Retinal pigment epithelial cell (primary cell): ENCODE measurements around the gene TAPBP.

ENCODE experiments used
- DNase-seq: peaks from one replicate; pipeline ENCODE4 v3.0.0-alpha.2; 2010; ENCODE audit warnings: low read depth
- H3K4me3 ChIP-seq: 2 replicates; pipeline ENCODE4 v1.5.1; 2011; ENCODE audit warnings: mild to moderate bottlenecking, low read length, control low read depth, moderate library complexity
- TF ChIP-seq, protein P1 (sequence below): conservative IDR thresholded peaks from 2 replicates; pipeline ENCODE4 v1.5.1; 2011; ENCODE audit warnings: low read depth, low read length, control low read depth, inconsistent platforms

TAPBP gene

DNA sequence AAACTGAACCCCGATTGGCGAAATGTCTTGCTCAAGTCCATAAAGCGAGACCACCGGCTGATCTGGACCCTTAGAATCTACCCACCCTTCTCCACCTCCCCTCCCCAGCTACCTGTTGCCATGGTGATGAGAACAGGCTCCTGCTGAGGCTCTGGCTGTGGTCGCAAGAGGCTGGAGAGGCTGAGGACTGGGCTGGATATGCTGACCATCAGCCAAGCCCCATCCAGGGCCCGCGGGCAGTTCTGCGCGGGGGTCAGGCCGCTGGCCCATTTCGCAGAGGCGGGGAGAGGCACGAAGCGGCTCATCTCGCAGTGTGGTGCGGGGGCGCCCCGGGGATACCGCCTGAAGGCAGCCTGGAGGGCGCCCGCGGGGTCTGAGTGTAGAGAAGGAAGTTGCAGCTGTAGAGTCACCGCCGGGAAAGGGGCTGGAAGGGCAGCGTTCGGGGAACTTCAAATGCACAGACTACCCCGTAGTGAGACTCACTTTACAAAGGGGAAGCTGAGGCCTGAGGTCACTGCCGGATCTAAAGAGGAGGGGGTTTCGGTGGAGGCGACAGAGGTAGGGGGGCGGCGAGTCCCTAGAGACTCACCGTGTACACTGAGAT is 671 bp downstream of the TAPBP start:
- H3K4me3 ChIP-seq = peak overlapping the region; percentile 91
- DNase-seq = no peak
- TF ChIP-seq, protein P1, sequence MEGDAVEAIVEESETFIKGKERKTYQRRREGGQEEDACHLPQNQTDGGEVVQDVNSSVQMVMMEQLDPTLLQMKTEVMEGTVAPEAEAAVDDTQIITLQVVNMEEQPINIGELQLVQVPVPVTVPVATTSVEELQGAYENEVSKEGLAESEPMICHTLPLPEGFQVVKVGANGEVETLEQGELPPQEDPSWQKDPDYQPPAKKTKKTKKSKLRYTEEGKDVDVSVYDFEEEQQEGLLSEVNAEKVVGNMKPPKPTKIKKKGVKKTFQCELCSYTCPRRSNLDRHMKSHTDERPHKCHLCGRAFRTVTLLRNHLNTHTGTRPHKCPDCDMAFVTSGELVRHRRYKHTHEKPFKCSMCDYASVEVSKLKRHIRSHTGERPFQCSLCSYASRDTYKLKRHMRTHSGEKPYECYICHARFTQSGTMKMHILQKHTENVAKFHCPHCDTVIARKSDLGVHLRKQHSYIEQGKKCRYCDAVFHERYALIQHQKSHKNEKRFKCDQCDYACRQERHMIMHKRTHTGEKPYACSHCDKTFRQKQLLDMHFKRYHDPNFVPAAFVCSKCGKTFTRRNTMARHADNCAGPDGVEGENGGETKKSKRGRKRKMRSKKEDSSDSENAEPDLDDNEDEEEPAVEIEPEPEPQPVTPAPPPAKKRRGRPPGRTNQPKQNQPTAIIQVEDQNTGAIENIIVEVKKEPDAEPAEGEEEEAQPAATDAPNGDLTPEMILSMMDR = no peak

DNA sequence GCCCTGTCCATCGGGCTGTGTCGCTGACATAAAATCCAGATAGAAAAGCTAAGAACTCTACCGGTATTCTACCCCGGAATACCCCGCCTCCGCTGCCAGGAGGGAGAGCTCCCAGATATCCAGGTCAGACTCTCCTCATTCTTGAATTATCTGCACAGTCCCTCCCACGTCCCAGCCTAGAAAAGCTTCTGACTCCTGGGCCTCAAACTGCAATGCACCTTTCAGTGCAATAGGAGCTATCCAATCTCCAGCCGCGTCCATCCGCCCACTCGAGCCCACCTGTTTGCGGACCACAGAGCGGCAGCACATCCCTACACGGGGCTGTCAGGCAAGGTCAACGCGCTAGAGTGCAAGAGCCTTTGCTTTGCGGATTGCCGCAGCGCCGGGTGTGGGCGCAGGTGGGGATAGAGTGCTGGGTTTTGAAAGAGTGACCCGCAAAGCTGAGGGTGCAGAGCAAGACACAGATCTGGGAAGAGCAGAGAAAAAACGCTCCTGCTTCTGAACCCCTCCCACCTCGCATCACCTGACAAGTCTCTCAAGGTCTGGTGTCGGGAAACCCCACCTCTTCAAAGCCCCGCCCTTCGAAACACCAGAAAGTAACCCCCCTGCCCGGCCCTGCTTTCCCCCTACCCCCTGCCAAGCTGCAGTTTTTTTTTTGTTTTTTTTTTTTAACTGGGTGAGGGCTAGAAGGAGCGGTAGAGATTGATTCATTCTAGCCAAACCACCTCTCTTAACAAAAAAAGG is 1.3 kb downstream of the TAPBP start:
- DNase-seq = no peak
- H3K4me3 ChIP-seq = peak overlapping the region; percentile 91
- TF ChIP-seq, protein P1 = peak; percentile 11

DNA sequence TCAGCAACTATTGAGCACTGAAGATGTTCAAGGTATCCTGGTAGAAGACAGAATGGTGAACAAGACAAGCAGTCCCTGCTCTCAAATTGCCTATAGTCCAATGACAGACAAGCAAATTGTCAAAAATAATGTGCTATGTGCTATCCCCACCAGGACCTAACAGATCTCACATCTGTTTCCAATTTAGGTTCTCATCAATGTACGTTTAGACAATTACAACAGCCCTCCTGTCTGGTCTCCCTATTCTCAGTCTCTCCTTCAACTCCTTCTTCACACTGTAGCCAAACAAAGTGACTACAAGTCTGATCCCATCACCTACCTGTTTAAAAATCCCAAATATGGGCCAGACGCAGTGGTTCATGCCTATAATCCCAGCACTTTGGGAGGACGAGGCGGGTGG is 7.5 kb downstream of the TAPBP start:
- no peak for DNase-seq
- TF ChIP-seq, protein P1 = no peak
- H3K4me3 ChIP-seq = no peak overlapping the region

DNA sequence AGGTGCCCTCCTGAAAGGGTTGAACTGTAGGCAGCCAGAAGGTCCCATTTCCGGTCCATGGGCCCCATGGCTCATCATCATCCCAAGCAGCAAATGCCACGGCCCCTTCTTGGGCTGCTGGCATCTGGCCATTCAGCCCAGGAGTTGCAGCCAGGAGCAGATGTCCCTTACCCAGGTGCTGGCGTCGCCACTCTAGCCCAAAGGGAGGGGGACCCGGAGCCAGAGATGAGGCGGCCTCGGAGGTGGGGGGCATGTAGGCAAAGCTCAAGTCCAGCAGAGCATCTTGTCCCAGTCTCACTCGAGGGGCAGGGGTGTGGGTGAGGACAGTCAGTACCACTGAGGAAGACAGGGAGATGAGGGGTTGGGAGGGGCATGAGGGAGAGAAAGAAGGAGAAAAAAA is 8.8 kb downstream of the TAPBP start:
- H3K4me3 ChIP-seq = no peak overlapping the region
- TF ChIP-seq, protein P1 = no peak
- DNase-seq = no peak

DNA sequence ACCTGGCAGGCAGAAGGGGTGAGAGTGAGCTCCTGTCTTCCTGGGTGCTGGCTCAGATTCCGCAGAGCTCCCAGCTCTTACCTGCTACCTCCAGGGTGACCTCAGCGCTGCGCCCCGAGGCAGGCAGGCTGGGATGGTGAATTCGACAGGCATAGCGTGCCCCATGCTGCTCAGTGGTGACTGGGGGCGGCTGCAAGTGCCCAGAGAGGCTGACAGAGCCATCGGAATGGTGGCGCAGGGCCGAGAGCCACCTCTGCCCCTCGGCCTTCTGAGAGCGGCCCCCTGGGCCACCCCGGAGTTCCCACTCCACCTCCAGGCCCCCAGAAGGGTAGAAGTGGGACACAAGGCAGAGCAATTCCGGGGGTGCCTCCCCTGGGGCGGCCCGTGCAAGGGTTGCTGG is 9.7 kb downstream of the TAPBP start:
- TF ChIP-seq, protein P1 = no peak
- H3K4me3 ChIP-seq = no peak overlapping the region

DNA sequence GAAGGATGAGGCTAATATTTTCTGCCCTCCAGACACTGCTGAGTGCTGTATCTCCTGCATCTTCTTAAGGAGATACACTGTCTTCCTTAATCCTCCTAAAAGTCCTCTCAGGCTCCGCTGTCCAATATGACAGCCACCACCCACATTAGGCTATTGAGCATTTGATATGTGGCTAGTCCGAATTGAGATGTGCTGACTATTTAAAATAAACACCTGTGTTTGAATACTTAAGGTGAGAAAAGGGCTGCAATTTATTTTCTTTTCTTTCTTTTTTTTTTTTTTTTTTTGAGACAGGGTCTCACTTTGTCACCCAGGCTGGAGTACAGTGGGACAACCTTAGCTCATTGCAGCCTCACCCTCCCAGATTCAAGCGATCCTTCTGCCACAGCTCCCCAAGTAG is 12.0 kb downstream of the TAPBP start:
- TF ChIP-seq, protein P1 = no peak
- H3K4me3 ChIP-seq = no peak overlapping the region
- no peak for DNase-seq

More for the DNA sequence above, 9.7 kb downstream of the TAPBP start:
- no peak for DNase-seq
